Measurements from ENCODE around the gene TIAM2. TPM values are rescaled to one million over a fixed set of nuclear protein-coding genes. Genes with fewer than 3 reads are reported as not detected.
A peak's percentile ranks its signal among the peaks of the same experiment; 100 is the strongest.

Gene TIAM2
- total RNA-seq, 1 donor from 2014 or later, result 18.1 TPM

- H3K27ac Mint-ChIP-seq, result no peak overlapping the region
- no peak for TF ChIP-seq CTCF (IDR thresholded peaks at IDR 0.05; ENCODE audit: unreplicated experiment)
- no peak for DNase-seq (ENCODE audit: low spot score in 2 of 2, unreplicated experiment in 2 of 2)
These were observed 130.8 kb downstream of the TIAM2 start for GRCh38 chr6:155125906-155126305.

GRCh38 chr6:155126727-155127439, 131.8 kb downstream of the TIAM2 start:
- Mint-ChIP-seq H3K4me1 (peaks cover 17% of the 10 kb centered on the region), H3K9me3 (no peaks in the 10 kb centered on the region), H3K36me3 (peaks cover 3% of the 10 kb centered on the region), H3K4me3 (no peak overlapping the region), H3K27ac (peak overlapping the region; percentile 57), H3K27me3 (ENCODE audit: low read depth) (no peaks in the 10 kb centered on the region)
- no peak for TF ChIP-seq CTCF (IDR thresholded peaks at IDR 0.05; ENCODE audit: unreplicated experiment)
- no peak for DNase-seq (ENCODE audit: low spot score in 2 of 2, unreplicated experiment in 2 of 2)

More at GRCh38 chr6:155125906-155126305, 130.8 kb downstream of the TIAM2 start:
- H3K27me3 Mint-ChIP-seq (ENCODE audit: low read depth), result no peaks in the 10 kb centered on the region
- peaks cover 3% of the 10 kb centered on the region for H3K36me3 Mint-ChIP-seq
- no peaks in the 10 kb centered on the region for H3K9me3 Mint-ChIP-seq
- H3K4me3 Mint-ChIP-seq, result no peak overlapping the region
- peaks cover 23% of the 10 kb centered on the region for H3K4me1 Mint-ChIP-seq

GRCh38 chr6:155128977-155129376, 133.9 kb downstream of the TIAM2 start:
- H3K4me3 Mint-ChIP-seq, result no peak overlapping the region
- H3K9me3 Mint-ChIP-seq, result no peaks in the 10 kb centered on the region
- H3K27me3 Mint-ChIP-seq (ENCODE audit: low read depth), result no peaks in the 10 kb centered on the region
- H3K27ac Mint-ChIP-seq, result no peak overlapping the region
- H3K4me1 Mint-ChIP-seq, result peaks cover 9% of the 10 kb centered on the region
- DNase-seq (ENCODE audit: low spot score in 2 of 2, unreplicated experiment in 2 of 2), result no peak
- TF ChIP-seq CTCF (IDR thresholded peaks at IDR 0.05; ENCODE audit: unreplicated experiment), result no peak
- H3K36me3 Mint-ChIP-seq, result peaks cover 3% of the 10 kb centered on the region

- Mint-ChIP-seq H3K4me3 (no peak overlapping the region), H3K36me3 (peaks cover 3% of the 10 kb centered on the region), H3K9me3 (no peaks in the 10 kb centered on the region), H3K27ac (no peak overlapping the region), H3K4me1 (peaks cover 9% of the 10 kb centered on the region), H3K27me3 (ENCODE audit: low read depth) (no peaks in the 10 kb centered on the region)
- DNase-seq (ENCODE audit: low spot score in 2 of 2, unreplicated experiment in 2 of 2), result no peak
- no peak for TF ChIP-seq CTCF (IDR thresholded peaks at IDR 0.05; ENCODE audit: unreplicated experiment)
These were observed 134.6 kb downstream of the TIAM2 start for GRCh38 chr6:155129744-155130143.

- no peak overlapping the region for H3K4me3 Mint-ChIP-seq
- no peak overlapping the region for H3K27ac Mint-ChIP-seq
- H3K4me1 Mint-ChIP-seq, result peaks cover 9% of the 10 kb centered on the region
- no peaks in the 10 kb centered on the region for H3K9me3 Mint-ChIP-seq
- no peak for TF ChIP-seq CTCF (IDR thresholded peaks at IDR 0.05; ENCODE audit: unreplicated experiment)
- H3K36me3 Mint-ChIP-seq, result peaks cover 3% of the 10 kb centered on the region
- DNase-seq (ENCODE audit: low spot score in 2 of 2, unreplicated experiment in 2 of 2), result no peak
- H3K27me3 Mint-ChIP-seq (ENCODE audit: low read depth), result no peaks in the 10 kb centered on the region
These were observed 135.2 kb downstream of the TIAM2 start for GRCh38 chr6:155130161-155130853.

All from mesothelial cell of epicardium (in vitro differentiated cells).